ENCODE measurements around the gene CD99L2.

The CD99L2 gene

GRCh38 chrX:150777328-150777992, 121.0 kb downstream of the CD99L2 start:
- DNase-seq, result no peak

- no peak for DNase-seq
These were observed 122.7 kb downstream of the CD99L2 start for GRCh38 chrX:150775569-150776350.

GRCh38 chrX:150774798-150775568, 123.5 kb downstream of the CD99L2 start:
- no peak for DNase-seq

GRCh38 chrX:150773634-150774033, 124.8 kb downstream of the CD99L2 start:
- no peak for DNase-seq

GRCh38 chrX:150773117-150773516, 125.4 kb downstream of the CD99L2 start:
- DNase-seq, result no peak

GRCh38 chrX:150772150-150772970, 126.1 kb downstream of the CD99L2 start:
- DNase-seq, result peak; percentile 79

GRCh38 chrX:150771116-150771515, 127.4 kb downstream of the CD99L2 start:
- DNase-seq, result no peak

GRCh38 chrX:150770623-150771022, 127.8 kb downstream of the CD99L2 start:
- no peak for DNase-seq

GRCh38 chrX:150769408-150769807, 129.1 kb downstream of the CD99L2 start:
- no peak for DNase-seq

- DNase-seq, result no peak
These were observed 129.8 kb downstream of the CD99L2 start for GRCh38 chrX:150768580-150769190.

GRCh38 chrX:150768132-150768485, 130.4 kb downstream of the CD99L2 start:
- no peak for DNase-seq

- peak; percentile 13 for DNase-seq
These were observed 130.9 kb downstream of the CD99L2 start for GRCh38 chrX:150767475-150768131.

- no peak for DNase-seq
These were observed 131.4 kb downstream of the CD99L2 start for GRCh38 chrX:150767045-150767395.

- no peak for DNase-seq
These were observed 132.0 kb downstream of the CD99L2 start for GRCh38 chrX:150766351-150767044.

- DNase-seq, result no peak
These were observed 132.6 kb downstream of the CD99L2 start for GRCh38 chrX:150765782-150766350.

GRCh38 chrX:150765237-150765636, 133.2 kb downstream of the CD99L2 start:
- DNase-seq, result no peak

GRCh38 chrX:150763810-150764209, 134.7 kb downstream of the CD99L2 start:
- DNase-seq, result no peak

GRCh38 chrX:150763303-150763797, 135.1 kb downstream of the CD99L2 start:
- DNase-seq, result no peak

GRCh38 chrX:150762258-150763165, 136.0 kb downstream of the CD99L2 start:
- DNase-seq, result no peak

- DNase-seq, result no peak
These were observed 136.7 kb downstream of the CD99L2 start for GRCh38 chrX:150761819-150762216.

Measured in activated naive CD4-positive, alpha-beta T cell treated with Interleukin-2 at 50 U/mL for 16 hours (primary cell).